ENCODE results near the gene RIOX2. TPM values are rescaled to one million over a fixed set of nuclear protein-coding genes. Genes with fewer than 3 reads are reported as not detected.

Gene RIOX2
- total RNA-seq, result 43.1 and 45.1 TPM in 2 replicates

DNA sequence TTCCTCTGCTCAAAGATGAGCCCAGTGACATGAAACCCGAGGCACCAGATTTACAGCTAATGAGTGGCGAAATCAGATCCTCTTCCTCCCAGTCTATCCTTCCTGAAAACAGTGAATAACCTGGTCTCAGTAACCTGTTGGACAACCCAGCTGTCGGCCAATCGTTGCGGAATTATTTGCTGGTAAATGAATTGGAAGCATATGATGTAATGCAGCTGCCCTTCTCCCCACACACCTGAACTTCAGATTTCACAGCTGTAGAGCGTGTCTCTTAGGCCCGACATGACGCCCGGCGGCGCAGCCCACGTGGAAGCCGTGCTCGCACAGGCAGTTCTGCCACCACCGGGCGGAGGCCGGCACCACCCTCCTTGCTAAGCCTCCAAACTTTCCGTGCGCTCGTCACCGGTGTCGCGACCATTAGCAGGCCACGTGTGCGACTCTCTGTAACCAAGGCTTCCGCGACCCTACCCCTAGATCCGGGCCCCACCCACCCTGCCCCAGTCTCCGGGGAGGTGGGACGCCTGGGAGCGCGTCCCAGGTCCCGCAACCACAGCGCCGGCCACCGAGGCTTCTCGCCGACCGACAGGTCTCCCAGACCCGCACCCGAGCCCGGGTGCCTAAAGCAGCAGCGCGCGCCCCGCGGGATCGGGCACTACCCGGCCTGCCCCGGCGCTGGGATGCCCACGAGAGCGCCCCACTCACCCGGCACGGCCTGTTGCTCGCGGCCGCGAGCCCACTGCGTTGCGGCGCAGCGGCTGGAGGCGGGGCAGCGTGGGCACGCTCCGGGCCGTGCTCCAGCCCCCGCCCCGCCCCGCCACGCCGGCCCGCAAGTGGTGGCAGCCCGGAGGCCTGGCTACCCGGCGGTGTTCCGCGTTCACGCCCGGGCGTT is at the start of gene RIOX2:
Gene RIOX2 (minus strand): TSS at position 753 of the 889 bp plus-strand sequence. CDS start 4,838 bp downstream, outside the sequence.

Other genes starting within 250 kb of the RIOX2 start
- gene ARL6, start 207.7 kb downstream of the RIOX2 start, total RNA-seq, result 3.4 and 8.0 TPM in 2 replicates
- 17.8 and 32.2 TPM in 2 replicates for gene CRYBG3, start 150.4 kb downstream of the RIOX2 start, total RNA-seq
- not detected in 2 replicates for gene GABRR3, start 62.9 kb upstream of the RIOX2 start, total RNA-seq
- gene OR5AC2, start 114.7 kb upstream of the RIOX2 start, total RNA-seq, result not detected in 2 replicates
- gene OR5H1, start 158.3 kb upstream of the RIOX2 start, total RNA-seq, result not detected in 2 replicates
- not detected in 2 replicates for gene OR5H14, start 175.0 kb upstream of the RIOX2 start, total RNA-seq
- gene OR5H15, start 194.3 kb upstream of the RIOX2 start, total RNA-seq, result not detected in 2 replicates

Measured in nasal cavity respiratory epithelium epithelial cell of viscerocranial mucosa (primary cell).